Non-pigmented ciliary epithelial cell (primary cell): ENCODE data around the gene WNT4.

Experiments used
- DNase-seq: peaks from one replicate; pipeline ENCODE4 v3.0.0-alpha.2; 2010; ENCODE audit warnings: low read depth

Gene WNT4

GRCh38 chr1:22074803-22075202 lies 68.1 kb downstream of the WNT4 start:
- no peak for DNase-seq

GRCh38 chr1:22071511-22071910 lies 71.4 kb downstream of the WNT4 start:
- DNase-seq = no peak
